Hematopoietic multipotent progenitor cell treated with erythropoietin and hydrocortisone succinate and interleukin-3 and kit ligand, for 8 days (in vitro differentiated cells): Measurements from ENCODE around the gene CAPN9.
"Not testable (repeated sequence)": the region's sequence is repeated elsewhere in the genome, so short reads cannot be mapped to it uniquely, and the experiment has no call there.

Experiments
- DNase-seq: peaks from one replicate; pipeline ENCODE4 v3.0.0-alpha.2; 2015

The CAPN9 gene

GRCh38 chr1:230747127-230747730 is at the start of gene CAPN9:
Gene CAPN9, plus strand, starts transcription at chr1:230747388. Its CDS starts 109 bp downstream, at chr1:230747497.
- no peak for DNase-seq

GRCh38 chr1:230698130-230698529 is 49.1 kb upstream of the CAPN9 start:
- DNase-seq, result no peak

GRCh38 chr1:230698964-230699363 is 48.2 kb upstream of the CAPN9 start:
- not testable (repeated sequence) for DNase-seq

GRCh38 chr1:230699716-230700115 is 47.5 kb upstream of the CAPN9 start:
- no peak for DNase-seq

- no peak for DNase-seq
Measured at GRCh38 chr1:230700132-230700531, 47.1 kb upstream of the CAPN9 start.

GRCh38 chr1:230701434-230701833 is 45.8 kb upstream of the CAPN9 start:
- DNase-seq, result no peak

- no peak for DNase-seq
Measured at GRCh38 chr1:230701895-230702768, 45.1 kb upstream of the CAPN9 start.

GRCh38 chr1:230702934-230703678 is 44.1 kb upstream of the CAPN9 start:
- no peak for DNase-seq

GRCh38 chr1:230703679-230704385 is 43.4 kb upstream of the CAPN9 start:
- DNase-seq, result no peak

- DNase-seq, result no peak
Measured at GRCh38 chr1:230704830-230705229, 42.4 kb upstream of the CAPN9 start.

GRCh38 chr1:230705289-230706019 is 41.7 kb upstream of the CAPN9 start:
- DNase-seq, result no peak

GRCh38 chr1:230706020-230706699 is 41.0 kb upstream of the CAPN9 start:
- DNase-seq, result no peak

GRCh38 chr1:230706887-230707731 is 40.1 kb upstream of the CAPN9 start:
- no peak for DNase-seq

- no peak for DNase-seq
Measured at GRCh38 chr1:230707732-230708630, 39.2 kb upstream of the CAPN9 start.

- DNase-seq, result no peak
Measured at GRCh38 chr1:230708631-230709580, 38.3 kb upstream of the CAPN9 start.

GRCh38 chr1:230709619-230710542 is 37.3 kb upstream of the CAPN9 start:
- DNase-seq, result no peak

- no peak for DNase-seq
Measured at GRCh38 chr1:230710543-230710904, 36.7 kb upstream of the CAPN9 start.
